KMS-11 (cell line): ENCODE data around the gene AZIN2.

Experiments used
- H2AFZ ChIP-seq: fragments of 200-600 bp; sonication (generic); 2 replicates; pipeline ENCODE4 v1.6.1; 2016; ENCODE audit warnings: antibody characterized with exemption, mixed run types, low read depth
- H3K27ac ChIP-seq: fragments of 200-600 bp; sonication (generic); 2 replicates; pipeline ENCODE4 v1.6.1; 2016; ENCODE audit warnings: mild to moderate bottlenecking, mixed run types
- H3K27me3 ChIP-seq: fragments of 200-600 bp; sonication (generic); 2 replicates; pipeline ENCODE4 v1.6.1; 2017; ENCODE audit warnings: mild to moderate bottlenecking, low read depth, mixed run types, moderate library complexity; ENCODE audit not compliant: insufficient read depth
- H3K36me3 ChIP-seq: fragments of 200-600 bp; sonication (generic); 2 replicates; pipeline ENCODE4 v1.6.1; 2017; ENCODE audit warnings: mild to moderate bottlenecking, mixed run types; ENCODE audit not compliant: insufficient read depth
- H3K4me1 ChIP-seq: fragments of 200-600 bp; sonication (generic); 2 replicates; pipeline ENCODE4 v1.6.1; 2016; ENCODE audit warnings: mild to moderate bottlenecking, low read depth, mixed run types; ENCODE audit not compliant: poor library complexity, severe bottlenecking
- H3K4me2 ChIP-seq: fragments of 200-600 bp; sonication (generic); 2 replicates; pipeline ENCODE4 v1.7.0; 2016; ENCODE audit warnings: mild to moderate bottlenecking, mixed run types
- H3K4me3 ChIP-seq: fragments of 200-600 bp; sonication (generic); IDR thresholded peaks from 2 replicates; pipeline ENCODE4 v1.6.1; 2017; ENCODE audit warnings: low read depth, low read length, mixed read lengths; ENCODE audit not compliant: insufficient read depth
- H3K79me2 ChIP-seq: fragments of 200-600 bp; sonication (generic); 2 replicates; pipeline ENCODE4 v1.6.1; 2016; ENCODE audit warnings: low read depth, mixed run types; ENCODE audit not compliant: insufficient read depth
- H3K9ac ChIP-seq: fragments of 200-600 bp; sonication (generic); 2 replicates; pipeline ENCODE4 v1.6.1; 2016; ENCODE audit warnings: mild to moderate bottlenecking, mixed run types
- H4K20me1 ChIP-seq: fragments of 200-600 bp; sonication (generic); 2 replicates; pipeline ENCODE4 v1.6.1; 2016; ENCODE audit warnings: mild to moderate bottlenecking, mixed run types; ENCODE audit not compliant: insufficient read depth
- TF ChIP-seq, protein P1 (sequence below): fragments of 200-600 bp; sonication (generic); conservative IDR thresholded peaks from 2 replicates; pipeline ENCODE4 v1.6.1; 2017; ENCODE audit warnings: low read depth, mild to moderate bottlenecking, antibody characterized with exemption, low read length, moderate library complexity, mixed read lengths

The AZIN2 gene

DNA sequence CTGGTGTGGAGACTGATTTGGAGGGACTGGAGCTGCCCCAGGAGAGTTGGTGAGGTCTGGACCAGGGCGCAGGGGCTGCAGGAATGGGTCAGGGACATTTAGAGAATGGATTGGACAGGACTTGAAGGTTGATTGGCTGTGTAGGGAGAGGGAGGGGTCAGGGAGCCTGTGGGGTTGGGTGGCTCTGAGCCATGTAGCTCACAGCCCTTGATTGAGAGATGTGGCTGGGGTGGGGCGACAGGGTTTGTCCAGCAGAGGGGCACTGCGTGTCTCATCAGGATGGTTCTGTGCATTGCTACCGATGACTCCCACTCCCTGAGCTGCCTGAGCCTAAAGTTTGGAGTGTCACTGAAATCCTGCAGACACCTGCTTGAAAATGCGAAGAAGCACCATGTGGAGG, 12.1 kb downstream of the AZIN2 start:
- Histone ChIP-seq H3K27ac (no peak overlapping the region), H3K9ac (no peak overlapping the region), H2AFZ (no peak overlapping the region), H3K4me3 (no peak overlapping the region), H3K4me2 (no peak overlapping the region), H4K20me1 (no peaks in the 10 kb centered on the region), H3K27me3 (no peaks in the 10 kb centered on the region), H3K36me3 (no peaks in the 10 kb centered on the region), H3K79me2 (no peaks in the 10 kb centered on the region), H3K4me1 (peaks cover 15% of the 10 kb centered on the region)
- TF ChIP-seq, protein P1, sequence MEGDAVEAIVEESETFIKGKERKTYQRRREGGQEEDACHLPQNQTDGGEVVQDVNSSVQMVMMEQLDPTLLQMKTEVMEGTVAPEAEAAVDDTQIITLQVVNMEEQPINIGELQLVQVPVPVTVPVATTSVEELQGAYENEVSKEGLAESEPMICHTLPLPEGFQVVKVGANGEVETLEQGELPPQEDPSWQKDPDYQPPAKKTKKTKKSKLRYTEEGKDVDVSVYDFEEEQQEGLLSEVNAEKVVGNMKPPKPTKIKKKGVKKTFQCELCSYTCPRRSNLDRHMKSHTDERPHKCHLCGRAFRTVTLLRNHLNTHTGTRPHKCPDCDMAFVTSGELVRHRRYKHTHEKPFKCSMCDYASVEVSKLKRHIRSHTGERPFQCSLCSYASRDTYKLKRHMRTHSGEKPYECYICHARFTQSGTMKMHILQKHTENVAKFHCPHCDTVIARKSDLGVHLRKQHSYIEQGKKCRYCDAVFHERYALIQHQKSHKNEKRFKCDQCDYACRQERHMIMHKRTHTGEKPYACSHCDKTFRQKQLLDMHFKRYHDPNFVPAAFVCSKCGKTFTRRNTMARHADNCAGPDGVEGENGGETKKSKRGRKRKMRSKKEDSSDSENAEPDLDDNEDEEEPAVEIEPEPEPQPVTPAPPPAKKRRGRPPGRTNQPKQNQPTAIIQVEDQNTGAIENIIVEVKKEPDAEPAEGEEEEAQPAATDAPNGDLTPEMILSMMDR, result no peak

DNA sequence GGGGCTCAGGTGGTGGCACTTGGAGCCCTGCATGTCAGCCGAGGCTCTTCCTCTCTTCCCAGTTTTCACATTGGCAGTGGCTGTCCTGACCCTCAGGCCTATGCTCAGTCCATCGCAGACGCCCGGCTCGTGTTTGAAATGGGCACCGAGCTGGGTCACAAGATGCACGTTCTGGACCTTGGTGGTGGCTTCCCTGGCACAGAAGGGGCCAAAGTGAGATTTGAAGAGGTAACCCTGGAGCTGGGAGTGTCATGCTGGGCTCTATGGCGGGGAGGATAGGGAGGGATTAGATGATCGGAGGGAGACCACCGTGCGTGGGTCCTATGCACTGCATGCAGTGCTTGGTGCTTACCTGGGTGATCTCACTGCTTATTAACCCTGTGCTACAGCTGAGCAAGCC, 13.5 kb downstream of the AZIN2 start:
- H3K36me3 ChIP-seq, result no peaks in the 10 kb centered on the region
- TF ChIP-seq, protein P1, result no peak
- H3K9ac ChIP-seq, result no peak overlapping the region
- no peak overlapping the region for H3K4me3 ChIP-seq
- no peaks in the 10 kb centered on the region for H3K27me3 ChIP-seq
- no peak overlapping the region for H3K27ac ChIP-seq
- no peaks in the 10 kb centered on the region for H3K79me2 ChIP-seq
- no peaks in the 10 kb centered on the region for H4K20me1 ChIP-seq
- peaks cover 23% of the 10 kb centered on the region for H3K4me1 ChIP-seq
- H2AFZ ChIP-seq, result no peak overlapping the region
- H3K4me2 ChIP-seq, result no peak overlapping the region

DNA sequence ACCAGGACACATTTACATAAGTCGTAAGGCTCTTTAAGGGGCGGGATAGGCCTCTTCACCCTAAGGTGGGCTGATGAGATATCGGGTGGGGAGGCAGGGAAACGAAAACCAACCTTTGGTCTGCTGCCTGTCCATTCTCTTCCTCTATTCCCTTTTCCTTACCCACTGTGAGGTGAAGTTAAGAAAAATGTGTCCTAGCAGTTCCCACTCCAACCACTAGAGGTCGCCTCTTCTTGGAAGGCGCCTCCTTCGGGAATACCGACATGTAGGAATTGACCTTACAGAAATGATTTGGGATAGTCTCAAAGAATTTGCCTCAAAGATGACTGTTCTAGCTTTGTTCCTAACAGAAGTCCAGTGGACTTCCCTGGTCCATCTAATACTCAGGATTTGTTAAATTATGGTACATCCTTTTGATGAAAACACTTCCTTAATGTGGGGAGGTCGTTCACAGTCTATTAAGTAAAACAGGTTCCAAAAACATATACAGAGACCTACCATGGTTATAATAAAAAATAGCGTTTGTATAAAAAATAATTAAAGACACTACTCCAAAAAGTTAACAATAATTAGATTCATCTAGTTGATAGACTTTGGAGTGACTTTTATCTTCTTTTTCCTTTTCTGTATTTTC, 14.1 kb downstream of the AZIN2 start:
- Histone ChIP-seq H3K27me3 (no peaks in the 10 kb centered on the region), H3K4me2 (no peak overlapping the region), H3K4me3 (no peak overlapping the region), H3K4me1 (peaks cover 27% of the 10 kb centered on the region), H3K9ac (no peak overlapping the region), H3K27ac (no peak overlapping the region), H3K79me2 (no peaks in the 10 kb centered on the region), H2AFZ (no peak overlapping the region), H3K36me3 (no peaks in the 10 kb centered on the region), H4K20me1 (no peaks in the 10 kb centered on the region)
- TF ChIP-seq, protein P1, result peak; percentile 99

DNA sequence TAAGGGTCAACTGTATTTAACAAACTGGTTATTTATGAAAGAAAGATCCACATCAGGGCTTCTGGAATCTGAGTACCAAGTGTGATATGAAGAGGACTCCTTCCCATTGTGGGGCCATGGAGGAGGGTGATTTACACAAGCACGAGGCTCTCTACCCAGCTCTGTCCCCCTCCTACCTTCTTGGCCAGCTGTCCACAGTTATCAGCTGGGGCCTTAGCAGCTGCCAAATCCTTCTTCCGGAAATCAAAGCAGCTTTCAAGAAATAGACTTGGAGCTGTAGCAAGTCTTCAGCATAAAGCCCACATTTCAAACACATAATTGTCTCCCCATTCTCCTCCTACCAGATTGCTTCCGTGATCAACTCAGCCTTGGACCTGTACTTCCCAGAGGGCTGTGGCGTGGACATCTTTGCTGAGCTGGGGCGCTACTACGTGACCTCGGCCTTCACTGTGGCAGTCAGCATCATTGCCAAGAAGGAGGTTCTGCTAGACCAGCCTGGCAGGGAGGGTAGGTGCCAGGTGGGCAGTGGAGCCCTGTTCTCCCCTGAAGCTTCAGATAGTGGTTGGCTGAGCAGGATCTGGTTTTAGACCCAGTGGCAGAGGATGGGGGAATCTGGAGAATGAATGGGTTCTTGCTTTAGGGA, 15.5 kb downstream of the AZIN2 start:
- Histone ChIP-seq H4K20me1 (no peaks in the 10 kb centered on the region), H3K79me2 (no peaks in the 10 kb centered on the region), H3K4me1 (peaks cover 39% of the 10 kb centered on the region), H3K9ac (no peak overlapping the region), H3K4me2 (no peak overlapping the region), H3K36me3 (no peaks in the 10 kb centered on the region), H3K27ac (no peak overlapping the region), H3K4me3 (no peak overlapping the region), H3K27me3 (no peaks in the 10 kb centered on the region), H2AFZ (no peak overlapping the region)
- TF ChIP-seq, protein P1, result no peak
